Caco-2 (cell line): ENCODE data around the gene CCDC74A. TPM values are rescaled to one million over a fixed set of nuclear protein-coding genes. Genes with fewer than 3 reads are reported as not detected.
"Not testable (repeated sequence)": the region's sequence is repeated elsewhere in the genome, so short reads cannot be mapped to it uniquely, and the experiment has no call there.

Source experiments
- BruUV-seq: library from RNA; stranded (reverse); fragments of 400-500 nt; replicated peaks from 2 replicates; lab custom pipeline; 2021; lab: Mats Ljungman, UMichigan
- CTCF ChIA-PET: fragments of 300-600 bp; sonication (Branson Sonifier 250); formaldehyde crosslinking; loops from one replicate; lab custom pipeline; 2022; ENCODE audit warnings: antibody characterized with exemption; lab: Charles Lee
- POLR2A ChIA-PET: fragments of 300-600 bp; sonication (Branson Sonifier 250); formaldehyde crosslinking; loops from one replicate; lab custom pipeline; 2022; ENCODE audit warnings: antibody characterized with exemption; lab: Charles Lee
- DNase-seq, 2 experiments: peaks; one replicate each; pipeline versions ENCODE4 v3.0.0 to v3.0.0-alpha.2; 2020 to 2022
- H3K27me3 ChIP-seq: replicated peaks from 2 replicates; pipeline ENCODE4 v1.6.0; 2011; ENCODE audit warnings: low read length; ENCODE audit not compliant: control insufficient read depth, insufficient read depth
- H3K36me3 ChIP-seq: 2 replicates; pipeline ENCODE4 v1.5.1; 2011; ENCODE audit warnings: low read length; ENCODE audit not compliant: control insufficient read depth, insufficient read depth
- H3K4me1 ChIP-seq: fragments of 250-450 bp; sonication (Bioruptor Pico); 2 replicates; pipeline ENCODE4 v1.5.1; 2020; ENCODE audit warnings: mild to moderate bottlenecking
- H3K4me3 ChIP-seq: 2 replicates; pipeline ENCODE4 v1.5.1; 2011; ENCODE audit warnings: low read depth, mild to moderate bottlenecking, control low read depth, low read length
- H3K9me3 ChIP-seq: fragments of 250-450 bp; sonication (Bioruptor Pico); 2 replicates; pipeline ENCODE4 v1.5.1; 2020; ENCODE audit warnings: mild to moderate bottlenecking, moderate library complexity
- H3K27ac Mint-ChIP-seq: one replicate; pipeline ENCODE4 v1.8.0; 2022; ENCODE audit warnings: mixed read lengths; ENCODE audit not compliant: unreplicated experiment
- H3K27me3 Mint-ChIP-seq: one replicate; pipeline ENCODE4 v1.8.0; 2022; ENCODE audit warnings: mixed read lengths; ENCODE audit not compliant: insufficient read depth, unreplicated experiment
- H3K36me3 Mint-ChIP-seq: one replicate; pipeline ENCODE4 v1.8.0; 2022; ENCODE audit warnings: mild to moderate bottlenecking, mixed read lengths; ENCODE audit not compliant: insufficient read depth, unreplicated experiment
- H3K4me1 Mint-ChIP-seq: one replicate; pipeline ENCODE4 v1.8.0; 2022; ENCODE audit warnings: low read depth, mixed read lengths; ENCODE audit not compliant: unreplicated experiment
- H3K4me3 Mint-ChIP-seq: one replicate; pipeline ENCODE4 v1.8.0; 2022; ENCODE audit warnings: mild to moderate bottlenecking, moderate library complexity, mixed read lengths; ENCODE audit not compliant: unreplicated experiment
- H3K9me3 Mint-ChIP-seq: one replicate; pipeline ENCODE4 v1.8.0; 2022; ENCODE audit warnings: mixed read lengths; ENCODE audit not compliant: unreplicated experiment
- intact Hi-C: fragments of 100-400 bp; cut with micrococcal nuclease; formaldehyde crosslinking; loops from one replicate; pipeline ENCODE4 v1.10.0; 2022; ENCODE audit not compliant: unreplicated experiment
- total RNA-seq: library from RNA; stranded (reverse); gene quantifications from 2 replicates; pipeline ENCODE4 v1.2.3, GENCODE V29; 2022
- TF ChIP-seq, protein P1 (sequence below), 2 experiments: fragments of 200-600 bp in 1 of 2; IDR thresholded peaks; 1 replicate in 1 of 2; 2 replicates in 1 of 2; pipeline versions ENCODE4 v1.5.1 to v1.8.0; 2011 to 2022; ENCODE audit warnings: antibody characterized with exemption in 1 of 2, control low read depth in 1 of 2, inconsistent platforms in 1 of 2, low read depth in 1 of 2, low read length in 1 of 2, mild to moderate bottlenecking in 1 of 2, moderate library complexity in 1 of 2; ENCODE audit not compliant: insufficient read depth in 1 of 2, severe bottlenecking in 1 of 2, unreplicated experiment in 1 of 2

The CCDC74A gene
- total RNA-seq, 1 experiment from 2014 or later: 0.36 TPM

DNA sequence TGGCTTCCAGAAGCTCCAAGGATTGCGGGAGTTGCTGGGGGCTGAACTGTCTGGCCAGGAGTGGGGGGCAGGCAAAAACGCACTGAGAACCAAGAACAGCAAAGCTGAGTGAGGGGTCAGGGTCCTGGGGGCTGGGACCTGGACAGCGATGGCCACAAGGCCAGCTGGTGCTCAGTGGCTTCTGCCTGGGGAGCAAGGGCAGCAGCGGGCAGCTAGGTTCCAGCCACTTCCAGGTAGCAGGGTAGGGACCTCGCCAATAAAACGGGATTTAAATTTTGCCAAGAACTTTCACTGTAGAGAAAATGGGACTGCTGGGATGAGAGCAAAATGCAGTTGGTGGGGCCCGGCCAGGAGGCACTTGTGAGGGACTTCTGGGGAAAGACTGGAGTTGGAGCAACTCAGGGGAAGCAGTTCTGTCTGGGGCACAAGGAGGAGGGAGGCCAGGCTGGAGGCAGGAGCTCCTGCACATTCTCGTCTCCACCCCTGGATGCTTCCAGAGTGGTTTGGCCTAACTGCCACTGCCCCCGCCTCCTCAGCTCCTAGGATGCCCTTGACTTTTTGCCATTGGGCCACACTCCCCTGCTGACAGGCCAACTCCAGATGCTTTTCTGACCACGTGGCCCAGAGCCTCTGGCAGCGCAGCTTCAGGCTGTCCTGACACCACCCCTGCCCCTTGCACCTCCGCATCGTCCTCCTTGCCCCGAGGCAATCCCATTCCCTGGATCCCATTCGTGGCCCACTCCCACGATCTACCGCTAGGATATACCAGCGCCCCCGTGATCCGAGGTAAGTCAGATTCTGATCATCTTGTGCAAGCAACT is 5.5 kb upstream of the CCDC74A start:
- Histone ChIP-seq H3K36me3 (peaks cover 1% of the 10 kb centered on the region; the same call in 1 of the 2 replicates), H3K9me3 (no peaks in the 10 kb centered on the region), H3K27me3 (no peaks in the 10 kb centered on the region), H3K4me3 (no peak overlapping the region), H3K4me1 (no peaks in the 10 kb centered on the region)
- intact Hi-C loops: loop anchor here (10.0 kb wide), 1 partner anchor 367 kb away; no protein-coding TSS in a partner anchor
- H3K4me1 Mint-ChIP-seq: no peaks in the 10 kb centered on the region
- CTCF ChIA-PET: no interaction called here
- TF ChIP-seq, protein P1, sequence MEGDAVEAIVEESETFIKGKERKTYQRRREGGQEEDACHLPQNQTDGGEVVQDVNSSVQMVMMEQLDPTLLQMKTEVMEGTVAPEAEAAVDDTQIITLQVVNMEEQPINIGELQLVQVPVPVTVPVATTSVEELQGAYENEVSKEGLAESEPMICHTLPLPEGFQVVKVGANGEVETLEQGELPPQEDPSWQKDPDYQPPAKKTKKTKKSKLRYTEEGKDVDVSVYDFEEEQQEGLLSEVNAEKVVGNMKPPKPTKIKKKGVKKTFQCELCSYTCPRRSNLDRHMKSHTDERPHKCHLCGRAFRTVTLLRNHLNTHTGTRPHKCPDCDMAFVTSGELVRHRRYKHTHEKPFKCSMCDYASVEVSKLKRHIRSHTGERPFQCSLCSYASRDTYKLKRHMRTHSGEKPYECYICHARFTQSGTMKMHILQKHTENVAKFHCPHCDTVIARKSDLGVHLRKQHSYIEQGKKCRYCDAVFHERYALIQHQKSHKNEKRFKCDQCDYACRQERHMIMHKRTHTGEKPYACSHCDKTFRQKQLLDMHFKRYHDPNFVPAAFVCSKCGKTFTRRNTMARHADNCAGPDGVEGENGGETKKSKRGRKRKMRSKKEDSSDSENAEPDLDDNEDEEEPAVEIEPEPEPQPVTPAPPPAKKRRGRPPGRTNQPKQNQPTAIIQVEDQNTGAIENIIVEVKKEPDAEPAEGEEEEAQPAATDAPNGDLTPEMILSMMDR (IDR thresholded peaks at IDR 0.05; ENCODE audit: insufficient read depth in 1 of 2, low read depth in 1 of 2, low read length in 1 of 2, severe bottlenecking in 1 of 2, unreplicated experiment in 1 of 2): no peak
- no peaks in the 10 kb centered on the region for H3K9me3 Mint-ChIP-seq
- no peak overlapping the region for H3K27ac Mint-ChIP-seq
- no peaks in the 10 kb centered on the region for H3K27me3 Mint-ChIP-seq
- BruUV-seq: no TSS peak
- H3K4me3 Mint-ChIP-seq: no peak overlapping the region
- POLR2A ChIA-PET: no interaction called here
- no peak for DNase-seq
- peaks cover 20% of the 10 kb centered on the region for H3K36me3 Mint-ChIP-seq

DNA sequence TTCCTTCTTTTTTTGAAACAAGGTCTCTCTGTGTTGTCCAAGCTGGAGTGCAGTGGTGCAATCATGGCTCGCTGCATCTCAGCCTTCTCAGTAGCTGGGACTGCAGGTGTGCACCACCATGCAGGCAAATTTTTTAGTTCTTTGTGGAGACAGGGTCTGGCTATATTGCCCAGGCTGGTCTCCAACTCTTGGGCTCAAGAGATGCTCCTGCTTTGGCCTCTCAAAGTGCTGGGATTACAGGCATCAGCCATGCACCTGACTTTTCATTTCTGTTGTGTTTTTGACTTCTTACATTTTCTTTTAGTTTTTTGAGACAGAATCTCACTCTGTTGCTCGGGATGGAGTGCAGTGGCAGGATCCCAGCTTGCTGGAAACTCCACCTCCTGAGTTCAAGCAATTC is 2.4 kb upstream of the CCDC74A start:
- H3K36me3 ChIP-seq, H3K4me3 ChIP-seq, POLR2A ChIA-PET, H3K9me3 Mint-ChIP-seq, H3K27ac Mint-ChIP-seq, H3K27me3 Mint-ChIP-seq, H3K27me3 ChIP-seq, CTCF ChIA-PET, H3K4me1 Mint-ChIP-seq, BruUV-seq, H3K9me3 ChIP-seq, H3K4me3 Mint-ChIP-seq, DNase-seq, H3K4me1 ChIP-seq: not testable (repeated sequence)
- peaks cover 12% of the 10 kb centered on the region for H3K36me3 Mint-ChIP-seq
- intact Hi-C loops: loop anchor here (10.0 kb wide), 1 partner anchor 370 kb away; no protein-coding TSS in a partner anchor

DNA sequence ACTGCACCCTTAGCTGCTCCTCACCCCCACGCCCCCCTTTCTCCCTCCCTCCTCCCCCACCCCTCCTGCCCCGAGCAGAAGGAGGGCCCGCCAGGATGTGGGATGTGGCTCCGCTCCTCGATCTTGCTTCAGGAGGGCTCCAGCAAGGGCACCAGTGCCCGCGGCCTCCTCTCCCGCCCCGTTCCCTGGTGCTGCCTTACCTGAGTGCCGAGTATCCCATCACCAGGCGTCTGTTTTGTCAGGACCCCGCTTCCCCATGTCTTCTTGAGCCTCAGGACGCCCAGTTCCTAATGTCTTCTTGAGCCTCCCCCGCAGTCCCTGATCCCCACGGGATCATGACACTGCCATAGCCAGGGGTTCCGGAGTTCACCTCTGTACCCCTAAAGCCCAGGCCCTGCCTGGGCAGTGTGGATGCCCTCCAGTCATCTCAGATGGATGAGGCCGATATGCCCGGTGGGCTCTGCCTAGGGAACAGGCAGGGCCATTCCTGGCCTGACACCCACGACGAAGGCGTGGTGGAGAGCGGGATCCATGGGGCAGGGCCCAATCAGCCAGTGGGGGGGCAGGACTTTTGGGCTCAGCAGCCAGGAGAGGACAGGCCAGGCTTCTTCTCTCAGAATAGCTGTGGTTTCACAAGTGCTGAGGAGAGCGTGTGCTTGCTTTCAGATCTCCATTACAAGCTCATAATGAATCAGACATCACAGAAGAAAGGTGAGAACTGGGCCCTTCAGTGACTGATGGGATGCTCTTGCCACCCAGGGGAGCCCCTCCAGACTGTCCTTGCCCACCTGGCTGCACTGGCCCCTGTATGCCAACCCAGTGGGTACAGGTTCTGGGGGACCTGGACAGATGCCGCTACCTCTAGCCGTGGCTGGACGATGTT is 1.5 kb downstream of the CCDC74A start:
- H3K4me1 Mint-ChIP-seq, H3K9me3 ChIP-seq, POLR2A ChIA-PET, H3K36me3 ChIP-seq, H3K27me3 ChIP-seq, H3K27ac Mint-ChIP-seq, DNase-seq, BruUV-seq, H3K36me3 Mint-ChIP-seq, H3K4me3 ChIP-seq, CTCF ChIA-PET, H3K4me3 Mint-ChIP-seq, H3K27me3 Mint-ChIP-seq, H3K4me1 ChIP-seq, H3K9me3 Mint-ChIP-seq: not testable (repeated sequence)
- intact Hi-C loops: loop anchor here (10.0 kb wide), 1 partner anchor 374 kb away; no protein-coding TSS in a partner anchor

DNA sequence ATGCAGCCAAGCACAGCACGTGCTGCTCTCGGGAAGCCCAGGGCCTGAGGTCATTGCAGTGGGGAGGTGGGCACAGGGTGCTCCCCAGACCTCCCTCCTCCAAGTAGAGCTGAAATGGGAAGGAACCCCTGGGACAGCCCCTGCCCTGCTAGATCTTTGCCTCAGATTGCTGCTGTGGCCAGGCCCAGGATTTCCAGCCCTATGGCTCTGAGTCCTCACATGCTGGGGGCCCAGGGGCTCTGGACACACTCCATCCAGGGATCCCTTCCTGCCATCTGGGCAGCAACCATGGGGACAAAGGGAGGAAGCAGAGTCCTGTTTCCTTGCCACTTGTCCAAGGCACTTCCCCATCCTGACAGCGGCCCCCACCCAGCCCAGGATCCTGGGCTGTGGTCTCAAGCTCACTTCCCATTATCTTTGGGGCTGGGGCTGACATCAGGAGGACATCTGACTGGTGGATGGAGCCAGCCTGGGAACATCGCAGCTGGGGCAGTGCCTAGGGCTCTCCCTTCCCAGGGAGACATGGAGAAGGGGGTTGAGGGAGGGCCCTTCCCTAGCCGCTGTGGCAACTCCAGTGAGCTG is 2.3 kb downstream of the CCDC74A start:
- H3K9me3 Mint-ChIP-seq, H3K36me3 Mint-ChIP-seq, H3K4me3 Mint-ChIP-seq, CTCF ChIA-PET, H3K4me1 Mint-ChIP-seq, H3K9me3 ChIP-seq, DNase-seq, H3K27ac Mint-ChIP-seq, H3K36me3 ChIP-seq, H3K27me3 ChIP-seq, POLR2A ChIA-PET, H3K4me3 ChIP-seq, H3K27me3 Mint-ChIP-seq, H3K4me1 ChIP-seq, BruUV-seq: not testable (repeated sequence)
- intact Hi-C loops: loop anchor here (10.0 kb wide), 1 partner anchor 375 kb away; no protein-coding TSS in a partner anchor

DNA sequence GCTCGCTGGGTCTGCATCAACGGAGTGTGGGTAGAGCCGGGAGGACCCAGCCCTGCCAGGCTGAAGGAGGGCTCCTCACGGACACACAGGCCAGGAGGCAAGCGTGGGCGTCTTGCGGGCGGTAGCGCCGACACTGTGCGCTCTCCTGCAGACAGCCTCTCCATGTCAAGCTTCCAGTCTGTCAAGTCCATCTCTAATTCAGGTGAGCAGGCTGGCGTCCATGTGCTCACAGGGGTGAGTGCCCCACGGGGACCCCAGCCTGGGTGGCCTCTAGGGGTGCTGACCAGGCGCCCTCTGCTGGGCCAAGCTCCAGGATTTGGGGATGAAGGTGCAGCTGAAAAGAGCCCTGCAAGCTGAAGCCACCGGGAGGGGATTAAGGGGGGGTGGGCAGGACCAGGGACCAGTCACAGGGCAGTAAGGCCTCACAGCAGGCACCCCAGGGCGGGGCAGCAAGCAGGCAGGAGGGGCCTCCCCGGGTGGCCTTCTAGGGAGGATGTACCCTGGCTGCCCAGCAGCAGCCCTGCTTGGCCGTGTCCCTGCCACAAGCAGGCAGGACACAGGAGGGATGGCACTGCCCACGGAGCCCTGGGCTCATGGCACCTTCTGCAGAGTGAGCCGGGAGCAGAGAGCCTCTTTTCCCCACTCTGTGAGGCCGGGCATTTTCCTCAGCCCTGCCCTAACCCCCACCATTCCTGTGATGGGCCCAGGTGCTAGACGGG is 3.1 kb downstream of the CCDC74A start:
- H3K27ac Mint-ChIP-seq, H3K27me3 Mint-ChIP-seq, H3K9me3 Mint-ChIP-seq, H3K36me3 Mint-ChIP-seq, POLR2A ChIA-PET, H3K27me3 ChIP-seq, H3K9me3 ChIP-seq, H3K4me3 ChIP-seq, BruUV-seq, H3K4me1 ChIP-seq, H3K36me3 ChIP-seq, intact Hi-C loops, H3K4me1 Mint-ChIP-seq, H3K4me3 Mint-ChIP-seq: not testable (repeated sequence)
- CTCF ChIA-PET: interaction anchor here (0.7 kb wide), 1 partner anchor 25 kb away, joined by 4 read pairs; no protein-coding TSS in a partner anchor
- peak in 1 of 2 experiments; percentile 23 for DNase-seq
